Sigmoid colon (tissue), 3 donors: ENCODE results near the gene OR13J1.

Source experiments
- POLR2A ChIP-seq, 2 donors: fragments of 450-650 bp; IDR thresholded peaks; one replicate each; pipeline ENCODE4 v1.6.1; 2016; ENCODE audit warnings: antibody characterized with exemption in 2 of 2, mild to moderate bottlenecking in 2 of 2, moderate library complexity in 2 of 2
- TF ChIP-seq, protein P1 (sequence below), 4 experiments: fragments of 450-650 bp in 3 of 4; fragments of 200-600 bp in 1 of 4; IDR thresholded peaks; one replicate each; pipeline ENCODE4 v1.5.1; 2016 to 2019; ENCODE audit warnings: antibody characterized with exemption in 4 of 4, mild to moderate bottlenecking in 3 of 4, moderate library complexity in 2 of 4

DNA sequence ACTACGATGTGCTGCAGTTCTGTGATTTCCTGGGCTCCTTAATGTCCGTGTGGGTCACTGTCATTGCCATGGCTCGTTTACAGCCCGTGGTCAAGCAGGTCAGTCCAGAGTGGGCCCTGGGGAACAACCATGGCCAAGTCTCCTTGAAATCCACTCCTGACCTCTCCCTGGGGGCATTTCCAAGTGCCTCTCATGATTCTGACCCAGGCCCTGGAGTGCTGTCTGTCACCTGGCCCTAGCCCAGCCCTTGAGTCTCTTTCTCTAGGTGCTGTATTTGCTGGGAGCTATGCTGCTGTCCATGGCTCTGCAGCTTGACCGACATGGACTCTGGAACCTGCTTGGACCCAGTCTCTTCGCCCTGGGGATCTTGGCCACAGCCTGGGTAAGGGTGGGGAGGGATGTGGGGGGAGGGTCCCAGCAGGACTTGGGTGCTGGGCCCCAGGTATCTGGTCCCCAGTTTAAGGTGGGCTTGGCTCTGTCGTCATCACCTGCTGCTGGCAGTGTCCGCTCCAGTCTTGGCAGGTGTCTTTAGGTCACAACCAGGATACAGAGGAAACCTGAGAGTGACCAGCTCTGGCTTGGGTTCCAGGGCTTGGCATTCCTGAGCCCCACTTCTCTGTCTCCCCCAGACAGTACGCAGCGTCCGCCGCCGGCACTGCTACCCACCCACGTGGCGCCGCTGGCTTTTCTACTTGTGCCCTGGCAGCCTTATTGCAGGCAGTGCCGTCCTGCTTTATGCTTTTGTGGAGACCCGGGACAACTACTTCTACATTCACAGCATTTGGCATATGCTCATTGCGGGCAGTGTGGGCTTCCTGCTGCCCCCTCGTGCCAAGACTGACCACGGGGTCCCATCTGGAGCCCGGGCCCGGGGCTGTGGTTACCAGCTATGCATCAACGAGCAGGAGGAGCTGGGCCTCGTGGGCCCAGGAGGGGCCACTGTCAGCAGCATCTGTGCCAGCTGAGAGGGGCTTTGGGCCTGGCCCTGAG, 17.0 kb downstream of the OR13J1 start:
- TF ChIP-seq, protein P1, sequence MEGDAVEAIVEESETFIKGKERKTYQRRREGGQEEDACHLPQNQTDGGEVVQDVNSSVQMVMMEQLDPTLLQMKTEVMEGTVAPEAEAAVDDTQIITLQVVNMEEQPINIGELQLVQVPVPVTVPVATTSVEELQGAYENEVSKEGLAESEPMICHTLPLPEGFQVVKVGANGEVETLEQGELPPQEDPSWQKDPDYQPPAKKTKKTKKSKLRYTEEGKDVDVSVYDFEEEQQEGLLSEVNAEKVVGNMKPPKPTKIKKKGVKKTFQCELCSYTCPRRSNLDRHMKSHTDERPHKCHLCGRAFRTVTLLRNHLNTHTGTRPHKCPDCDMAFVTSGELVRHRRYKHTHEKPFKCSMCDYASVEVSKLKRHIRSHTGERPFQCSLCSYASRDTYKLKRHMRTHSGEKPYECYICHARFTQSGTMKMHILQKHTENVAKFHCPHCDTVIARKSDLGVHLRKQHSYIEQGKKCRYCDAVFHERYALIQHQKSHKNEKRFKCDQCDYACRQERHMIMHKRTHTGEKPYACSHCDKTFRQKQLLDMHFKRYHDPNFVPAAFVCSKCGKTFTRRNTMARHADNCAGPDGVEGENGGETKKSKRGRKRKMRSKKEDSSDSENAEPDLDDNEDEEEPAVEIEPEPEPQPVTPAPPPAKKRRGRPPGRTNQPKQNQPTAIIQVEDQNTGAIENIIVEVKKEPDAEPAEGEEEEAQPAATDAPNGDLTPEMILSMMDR (IDR thresholded peaks at IDR 0.05) = no peak
- no peak for TF ChIP-seq POLR2A (IDR thresholded peaks at IDR 0.05)
